ENCODE data around the gene CTRL. TPM values are rescaled to one million over a fixed set of nuclear protein-coding genes. Genes with fewer than 3 reads are reported as not detected.

The CTRL gene
- total RNA-seq, 2 donors from 2014 or later = 0.54 to 2.5 TPM

- Histone ChIP-seq H3K9me3 (no peaks in the 10 kb centered on the region), H3K4me1 (ENCODE audit: control insufficient read depth in 1 of 2, low read depth in 2 of 2) (peaks cover 4 to 17% of the 10 kb centered on the region in 2 donors), H3K36me3 (peaks cover 44% of the 10 kb centered on the region), H3K27ac (no peak overlapping the region), H3K27me3 (replicated peaks; ENCODE audit: insufficient read depth) (no peaks in the 10 kb centered on the region), H3K4me3 (no peak overlapping the region)
- TF ChIP-seq CTCF (IDR thresholded peaks at IDR 0.05) = no peak
- DNase-seq (ENCODE audit: low spot score) (no peak), ATAC-seq (ENCODE audit: insufficient number of reproducible peaks, low FRiP score, low read depth) (peak; percentile 38)
Observed at GRCh38 chr16:67883146-67883871, 48.4 kb downstream of the CTRL start.

- Histone ChIP-seq H3K4me1 (ENCODE audit: control insufficient read depth in 1 of 2, low read depth in 2 of 2) (peaks cover 4 to 17% of the 10 kb centered on the region in 2 donors), H3K27me3 (replicated peaks; ENCODE audit: insufficient read depth) (no peaks in the 10 kb centered on the region), H3K36me3 (peaks cover 52% of the 10 kb centered on the region), H3K9me3 (no peaks in the 10 kb centered on the region), H3K4me3 (no peak overlapping the region), H3K27ac (no peak overlapping the region)
- DNase-seq (ENCODE audit: low spot score) (no peak), ATAC-seq (ENCODE audit: insufficient number of reproducible peaks, low FRiP score, low read depth) (no peak)
- no peak for TF ChIP-seq CTCF (IDR thresholded peaks at IDR 0.05)
Observed at GRCh38 chr16:67882374-67883145, 49.1 kb downstream of the CTRL start.

GRCh38 chr16:67881621-67882161, 50.0 kb downstream of the CTRL start:
- no peak for ATAC-seq (ENCODE audit: insufficient number of reproducible peaks, low FRiP score, low read depth)
- H3K27me3 ChIP-seq (replicated peaks; ENCODE audit: insufficient read depth) = no peaks in the 10 kb centered on the region
- no peak for DNase-seq (ENCODE audit: low spot score)
- H3K36me3 ChIP-seq = peaks cover 60% of the 10 kb centered on the region
- H3K4me1 ChIP-seq (ENCODE audit: control insufficient read depth in 1 of 2, low read depth in 2 of 2) = peaks cover 4 to 17% of the 10 kb centered on the region in 2 donors
- no peak for TF ChIP-seq CTCF (IDR thresholded peaks at IDR 0.05)
- no peak overlapping the region for H3K4me3 ChIP-seq
- H3K27ac ChIP-seq = no peak overlapping the region
- no peaks in the 10 kb centered on the region for H3K9me3 ChIP-seq

- DNase-seq (ENCODE audit: low spot score) = no peak
- no peak for ATAC-seq (ENCODE audit: insufficient number of reproducible peaks, low FRiP score, low read depth)
- Histone ChIP-seq H3K9me3 (no peaks in the 10 kb centered on the region), H3K4me3 (no peak overlapping the region), H3K27ac (no peak overlapping the region), H3K27me3 (replicated peaks; ENCODE audit: insufficient read depth) (no peaks in the 10 kb centered on the region), H3K4me1 (ENCODE audit: control insufficient read depth in 1 of 2, low read depth in 2 of 2) (peaks cover 4 to 17% of the 10 kb centered on the region in 2 donors), H3K36me3 (peaks cover 68% of the 10 kb centered on the region)
- TF ChIP-seq CTCF (IDR thresholded peaks at IDR 0.05) = no peak
Observed at GRCh38 chr16:67880584-67880983, 51.1 kb downstream of the CTRL start.

- no peak for TF ChIP-seq CTCF (IDR thresholded peaks at IDR 0.05)
- Histone ChIP-seq H3K27ac (no peak overlapping the region), H3K4me3 (no peak overlapping the region), H3K4me1 (ENCODE audit: control insufficient read depth in 1 of 2, low read depth in 2 of 2) (peaks cover 7 to 21% of the 10 kb centered on the region in 2 donors), H3K9me3 (no peaks in the 10 kb centered on the region), H3K36me3 (peaks cover 68% of the 10 kb centered on the region), H3K27me3 (replicated peaks; ENCODE audit: insufficient read depth) (no peaks in the 10 kb centered on the region)
- no peak for DNase-seq (ENCODE audit: low spot score)
- ATAC-seq (ENCODE audit: insufficient number of reproducible peaks, low FRiP score, low read depth) = no peak
Observed at GRCh38 chr16:67879936-67880335, 51.7 kb downstream of the CTRL start.

All from thoracic aorta (tissue), 2 donors.